ENCODE data around the gene NUP188. TPM values are rescaled to one million over a fixed set of nuclear protein-coding genes. Genes with fewer than 3 reads are reported as not detected.

Gene NUP188
- total RNA-seq, 1 experiment from 2014 or later = 98.9 TPM

DNA sequence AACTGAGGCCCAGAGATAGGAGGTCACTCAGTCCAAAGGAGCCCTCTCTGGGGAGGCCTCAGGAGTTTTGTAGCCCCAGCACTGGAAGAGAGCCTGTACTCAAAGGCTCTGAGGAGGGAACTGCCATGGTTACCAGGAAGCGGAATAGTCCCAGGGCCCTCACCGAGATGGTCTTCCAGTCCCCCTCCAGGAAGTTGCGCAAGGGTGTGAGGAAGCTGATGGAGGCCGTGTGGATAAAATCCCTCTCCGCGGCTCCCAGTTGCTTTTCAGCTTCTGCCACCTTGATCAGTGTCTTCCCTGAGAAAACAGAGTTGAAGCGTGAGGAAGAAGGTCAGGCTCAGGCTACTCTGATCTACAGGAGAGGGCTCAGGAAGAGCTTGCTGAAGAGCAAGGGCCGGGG, 67.1 kb downstream of the NUP188 start:
- ChIA-PET CTCF (interaction anchor here (0.7 to 1.6 kb wide), 5 partner anchors 13 to 312 kb away, joined by 3 to 9 read pairs (median 3); partner anchors contain the start of genes PKN3 and SH3GLB2), POLR2A (no interaction called here)
- DNase-seq (ENCODE audit: low spot score) = no peak
- Mint-ChIP-seq H3K27ac (peak overlapping the region; percentile 55; the same call in 1 of the 2 replicates), H3K36me3 (peaks cover 15% of the 10 kb centered on the region), H3K4me1 (no peaks in the 10 kb centered on the region), H3K4me3 (no peak overlapping the region), H3K9me3 (no peaks in the 10 kb centered on the region), H3K27me3 (ENCODE audit: low read depth) (no peaks in the 10 kb centered on the region)
- ATAC-seq = no peak
- TF ChIP-seq JAZF1 (CRISPR knock-in tag; IDR thresholded peaks at IDR 0.05) (no peak), ZNF138 (CRISPR knock-in tag; conservative IDR thresholded peaks at IDR 0.05) (no peak), NFYB (CRISPR knock-in tag; conservative IDR thresholded peaks at IDR 0.05; ENCODE audit: low read depth) (no peak), EMX1 (CRISPR knock-in tag; IDR thresholded peaks at IDR 0.05) (no peak), PRDM15 (CRISPR knock-in tag; IDR thresholded peaks at IDR 0.05) (no peak), SMAD3 (CRISPR knock-in tag; IDR thresholded peaks at IDR 0.05; ENCODE audit: borderline replicate concordance) (no peak), GABPB1 (CRISPR knock-in tag; IDR thresholded peaks at IDR 0.05) (no peak)
- TF ChIP-seq, protein P1, sequence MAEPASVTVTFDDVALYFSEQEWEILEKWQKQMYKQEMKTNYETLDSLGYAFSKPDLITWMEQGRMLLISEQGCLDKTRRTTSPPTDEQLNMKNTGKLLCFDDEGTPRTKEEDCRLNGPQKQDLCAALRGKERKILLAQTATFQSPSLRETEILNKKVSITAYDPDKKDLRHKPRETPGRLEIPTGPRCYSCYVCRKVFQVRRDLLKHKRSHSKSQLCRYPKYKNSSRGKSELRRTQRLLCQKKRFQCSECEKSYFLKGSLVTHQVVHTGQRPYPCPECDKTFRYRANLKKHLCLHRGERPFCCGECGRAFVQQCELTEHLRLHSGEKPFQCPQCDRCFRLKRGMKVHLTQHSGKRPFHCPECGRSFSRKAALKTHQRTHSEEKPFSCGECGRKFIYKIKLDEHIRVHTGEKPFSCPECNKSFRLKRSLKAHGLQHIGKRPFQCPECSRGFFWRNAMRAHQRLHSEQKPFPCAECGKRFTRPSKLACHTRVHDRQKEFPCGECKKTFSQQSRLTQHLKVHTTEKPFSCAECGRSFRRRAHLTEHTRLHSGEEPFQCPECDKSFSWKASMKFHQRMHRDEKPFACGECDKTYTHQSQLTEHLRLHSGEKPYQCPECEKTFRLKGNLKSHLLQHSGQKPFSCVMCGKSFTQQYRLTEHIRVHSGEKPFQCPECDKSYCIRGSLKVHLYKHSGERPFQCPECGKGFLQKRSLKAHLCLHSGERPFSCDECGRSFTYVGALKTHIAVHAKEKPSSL (CRISPR knock-in tag; conservative IDR thresholded peaks at IDR 0.05) = no peak
- TF ChIP-seq, protein P2, sequence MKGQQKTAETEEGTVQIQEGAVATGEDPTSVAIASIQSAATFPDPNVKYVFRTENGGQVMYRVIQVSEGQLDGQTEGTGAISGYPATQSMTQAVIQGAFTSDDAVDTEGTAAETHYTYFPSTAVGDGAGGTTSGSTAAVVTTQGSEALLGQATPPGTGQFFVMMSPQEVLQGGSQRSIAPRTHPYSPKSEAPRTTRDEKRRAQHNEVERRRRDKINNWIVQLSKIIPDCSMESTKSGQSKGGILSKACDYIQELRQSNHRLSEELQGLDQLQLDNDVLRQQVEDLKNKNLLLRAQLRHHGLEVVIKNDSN (CRISPR knock-in tag; IDR thresholded peaks at IDR 0.05) = no peak
- TF ChIP-seq, protein P3, sequence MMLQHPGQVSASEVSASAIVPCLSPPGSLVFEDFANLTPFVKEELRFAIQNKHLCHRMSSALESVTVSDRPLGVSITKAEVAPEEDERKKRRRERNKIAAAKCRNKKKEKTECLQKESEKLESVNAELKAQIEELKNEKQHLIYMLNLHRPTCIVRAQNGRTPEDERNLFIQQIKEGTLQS (CRISPR knock-in tag; conservative IDR thresholded peaks at IDR 0.05) = no peak

GRCh38 chr9:129021091-129021490, 73.6 kb downstream of the NUP188 start:
- DNase-seq (ENCODE audit: low spot score) (no peak), ATAC-seq (no peak)
- Mint-ChIP-seq H3K27ac (peak overlapping the region; percentile 38; the same call in 1 of the 2 replicates), H3K27me3 (ENCODE audit: low read depth) (no peaks in the 10 kb centered on the region), H3K36me3 (peaks cover 8% of the 10 kb centered on the region; the same call in 1 of the 2 replicates), H3K4me3 (no peak overlapping the region), H3K4me1 (peaks cover 13% of the 10 kb centered on the region), H3K9me3 (no peaks in the 10 kb centered on the region)
- ChIA-PET CTCF (interaction anchor here (0.6 to 1.0 kb wide), 3 partner anchors 76 to 726 kb away, joined by 3 to 4 read pairs (median 4); no protein-coding TSS in a partner anchor), POLR2A (interaction anchor here (0.7 kb wide), 1 partner anchor 1825 kb away, joined by 7 read pairs; no protein-coding TSS in a partner anchor)
- no peak for TF ChIP-seq NFATC4 (CRISPR knock-in tag; IDR thresholded peaks at IDR 0.05)
- no peak for TF ChIP-seq JAZF1 (CRISPR knock-in tag; IDR thresholded peaks at IDR 0.05)
- no peak for TF ChIP-seq ZMAT4 (CRISPR knock-in tag; IDR thresholded peaks at IDR 0.05)
- TF ChIP-seq HMGXB4 (CRISPR knock-in tag; IDR thresholded peaks at IDR 0.05) = no peak
- TF ChIP-seq STAT6 (CRISPR knock-in tag; conservative IDR thresholded peaks at IDR 0.05; ENCODE audit: low read depth) = no peak
- TF ChIP-seq ZNF532 (CRISPR knock-in tag; IDR thresholded peaks at IDR 0.05; ENCODE audit: borderline replicate concordance) = no peak
- TF ChIP-seq JUN (CRISPR knock-in tag; IDR thresholded peaks at IDR 0.05) = no peak
- no peak for TF ChIP-seq ZBTB21 (CRISPR knock-in tag; IDR thresholded peaks at IDR 0.05; ENCODE audit: borderline replicate concordance)
- TF ChIP-seq GTF2I (CRISPR knock-in tag; conservative IDR thresholded peaks at IDR 0.05) = no peak

Data from WTC11 (cell line).